Measurements from ENCODE around the gene TBP. TPM values are rescaled to one million over a fixed set of nuclear protein-coding genes. Genes with fewer than 3 reads are reported as not detected.

The TBP gene
- total RNA-seq: 10.0 and 20.4 TPM in 2 replicates

GRCh38 chr6:170554013-170554795 is at the start of gene TBP:
Gene TBP (plus strand): TSS chr6:170554369. CDS start chr6:170557030, 2,661 bp downstream.

GRCh38 chr6:170552765-170553533 is 1.2 kb upstream of the TBP start, which contains the start of gene PSMB1:
Gene PSMB1 (minus strand): TSS chr6:170553307. CDS start chr6:170553242, 65 bp downstream.

DNA sequence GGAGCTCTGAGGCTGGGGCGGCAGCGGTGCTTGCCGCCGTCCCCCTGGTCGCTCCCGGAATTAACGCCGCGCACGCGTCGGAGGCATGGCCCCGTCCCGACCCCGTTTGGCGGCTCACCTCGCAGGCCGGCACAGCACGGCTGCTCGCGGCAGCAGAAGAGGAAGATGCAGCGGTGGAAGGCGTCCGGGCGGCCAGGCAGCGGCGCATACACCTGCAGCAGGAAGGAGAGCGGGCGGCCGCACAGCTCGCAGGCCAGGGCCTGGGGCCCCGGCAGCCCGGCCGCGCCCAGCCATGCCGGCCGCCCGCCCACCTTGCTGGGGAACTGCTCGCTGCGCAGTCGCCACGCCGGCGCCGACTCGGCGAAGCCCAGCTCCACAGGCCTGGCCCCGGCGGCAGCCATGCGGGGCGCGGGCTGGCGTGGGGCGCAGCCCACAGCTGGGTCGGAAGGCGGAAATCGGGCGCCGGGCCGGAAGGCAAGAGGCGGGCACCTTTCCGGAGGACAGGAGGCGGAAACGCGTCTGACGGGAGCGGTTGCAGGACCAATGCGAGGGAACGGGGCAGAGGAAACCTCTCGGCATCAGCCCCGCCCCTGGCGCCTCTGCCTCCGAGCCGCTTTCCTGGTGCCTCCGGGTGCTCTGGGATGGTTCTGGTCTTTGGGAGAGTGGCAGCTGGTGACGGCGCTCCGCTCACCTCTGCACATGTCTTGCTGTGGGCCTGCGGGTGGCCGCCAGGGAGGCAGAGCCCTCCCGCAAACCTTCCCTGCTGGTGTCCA is 30.2 kb downstream of the TBP start, which contains the start of gene PDCD2:
PDCD2 (minus strand) TSS at position 457 of the 773 bp plus-strand sequence; CDS start at position 401, 56 bp downstream.

Other genes with a start within 250 kb of the TBP start
- 15.1 and 15.3 TPM in 2 replicates for gene FAM120B, start 247.6 kb upstream of the TBP start, total RNA-seq
- gene PSMB1, start 1.1 kb upstream of the TBP start, total RNA-seq: 275 and 409 TPM in 2 replicates
- gene PDCD2, start 30.3 kb downstream of the TBP start, total RNA-seq: 58.4 and 63.6 TPM in 2 replicates